H9 (cell line): ENCODE measurements around the gene TAF8. TPM values are rescaled to one million over a fixed set of nuclear protein-coding genes. Genes with fewer than 3 reads are reported as not detected.

Experiments
- DNase-seq: peaks from one replicate; pipeline ENCODE4 v3.0.0-alpha.2; 2017
- H2AFZ ChIP-seq: one replicate; pipeline ENCODE4 v1.6.1; 2013; ENCODE audit warnings: mild to moderate bottlenecking, low read length, control low read depth, moderate library complexity
- H2AK5ac ChIP-seq: 2 replicates; pipeline ENCODE4 v1.6.1; 2013; ENCODE audit warnings: low read length, control low read depth, mixed read lengths; ENCODE audit not compliant: insufficient read length
- H2BK120ac ChIP-seq: one replicate; pipeline ENCODE4 v1.6.1; 2013; ENCODE audit warnings: low read depth, mild to moderate bottlenecking, low read length, control low read depth, inconsistent platforms; ENCODE audit not compliant: poor library complexity, severe bottlenecking
- H2BK12ac ChIP-seq: 2 replicates; pipeline ENCODE4 v1.6.1; 2013; ENCODE audit warnings: low read length, control low read depth, mixed read lengths, low read depth; ENCODE audit not compliant: insufficient read length
- H2BK15ac ChIP-seq: 2 replicates; pipeline ENCODE4 v1.6.1; 2013; ENCODE audit warnings: low read depth, low read length, control low read depth
- H2BK20ac ChIP-seq: one replicate; pipeline ENCODE4 v1.6.1; 2013; ENCODE audit warnings: low read depth, mild to moderate bottlenecking, low read length, control low read depth, inconsistent platforms; ENCODE audit not compliant: poor library complexity, severe bottlenecking
- H2BK5ac ChIP-seq: 2 replicates; pipeline ENCODE4 v1.6.1; 2013; ENCODE audit warnings: low read length, control low read depth, mixed read lengths; ENCODE audit not compliant: insufficient read length
- H3K14ac ChIP-seq: 2 replicates; pipeline ENCODE4 v1.6.1; 2013; ENCODE audit warnings: low read length, control low read depth; ENCODE audit not compliant: insufficient read depth
- H3K18ac ChIP-seq: 2 replicates; pipeline ENCODE4 v1.6.1; 2013; ENCODE audit warnings: low read depth, mild to moderate bottlenecking, mixed read lengths, low read length, control low read depth; ENCODE audit not compliant: insufficient read length
- H3K23ac ChIP-seq: 2 replicates; pipeline ENCODE4 v1.6.1; 2013; ENCODE audit warnings: low read length, control low read depth, mixed read lengths, low read depth; ENCODE audit not compliant: insufficient read length
- H3K23me2 ChIP-seq: 2 replicates; pipeline ENCODE4 v1.6.1; 2013; ENCODE audit warnings: low read depth, mild to moderate bottlenecking, mixed read lengths, low read length, control low read depth; ENCODE audit not compliant: insufficient read length, poor library complexity, severe bottlenecking
- H3K27ac ChIP-seq: 2 replicates; pipeline ENCODE4 v1.5.1; 2013; ENCODE audit warnings: low read length, control low read depth, mixed read lengths, low read depth; ENCODE audit not compliant: insufficient read length
- H3K27me3 ChIP-seq: 2 replicates; pipeline ENCODE4 v1.6.1; 2013; ENCODE audit warnings: low read length, control low read depth, inconsistent platforms; ENCODE audit not compliant: insufficient read depth
- H3K4ac ChIP-seq: 2 replicates; pipeline ENCODE4 v1.6.1; 2013; ENCODE audit warnings: low read depth, mild to moderate bottlenecking, control low read depth, inconsistent platforms, low read length, moderate library complexity
- H3K4me1 ChIP-seq: 2 replicates; pipeline ENCODE4 v1.6.1; 2013; ENCODE audit warnings: low read length, control low read depth, inconsistent platforms; ENCODE audit not compliant: insufficient read depth
- H3K4me2 ChIP-seq: 2 replicates; pipeline ENCODE4 v1.6.1; 2013; ENCODE audit warnings: low read length, control low read depth, mixed read lengths; ENCODE audit not compliant: insufficient read length, insufficient read depth
- H3K56ac ChIP-seq: 2 replicates; pipeline ENCODE4 v1.6.1; 2013; ENCODE audit warnings: low read depth, mild to moderate bottlenecking, mixed read lengths, low read length, control low read depth; ENCODE audit not compliant: insufficient read length
- H3K79me1 ChIP-seq: 2 replicates; pipeline ENCODE4 v1.6.1; 2013; ENCODE audit warnings: low read depth, mild to moderate bottlenecking, moderate library complexity, low read length, control low read depth, inconsistent platforms; ENCODE audit not compliant: insufficient read depth, poor library complexity, severe bottlenecking
- H3K79me2 ChIP-seq: 2 replicates; pipeline ENCODE4 v1.6.1; 2013; ENCODE audit warnings: low read length, control low read depth, inconsistent platforms; ENCODE audit not compliant: insufficient read depth
- H3K9ac ChIP-seq: 2 replicates; pipeline ENCODE4 v1.6.1; 2013; ENCODE audit warnings: low read length, control low read depth, mixed read lengths; ENCODE audit not compliant: insufficient read length; ENCODE audit errors: extremely low read depth
- H3K9me3 ChIP-seq: one replicate; pipeline ENCODE4 v1.6.1; 2013; ENCODE audit warnings: low read depth, low read length, inconsistent platforms; ENCODE audit not compliant: control insufficient read depth
- H3T11ph ChIP-seq: one replicate; pipeline ENCODE4 v1.6.1; 2013; ENCODE audit warnings: mild to moderate bottlenecking, low read length, control low read depth, inconsistent platforms
- H4K20me1 ChIP-seq: one replicate; pipeline ENCODE4 v1.6.1; 2013; ENCODE audit not compliant: control insufficient read depth, insufficient read length, insufficient read depth
- H4K5ac ChIP-seq: 2 replicates; pipeline ENCODE4 v1.6.1; 2013; ENCODE audit warnings: low read depth, mild to moderate bottlenecking, mixed read lengths, low read length, control low read depth; ENCODE audit not compliant: insufficient read length
- H4K8ac ChIP-seq: replicated peaks from 2 replicates; pipeline ENCODE4 v1.6.1; 2013; ENCODE audit warnings: low read length, control low read depth, mixed read lengths, low read depth; ENCODE audit not compliant: insufficient read length
- H4K91ac ChIP-seq: 2 replicates; pipeline ENCODE4 v1.6.1; 2013; ENCODE audit warnings: low read depth, mild to moderate bottlenecking, moderate library complexity, mixed read lengths, low read length, control low read depth; ENCODE audit not compliant: insufficient read length
- H3K27ac Mint-ChIP-seq, 3 experiments: 2 replicates in 2 of 3; 3 replicates in 1 of 3; pipeline ENCODE4 v1.8.0; 2020 to 2021; ENCODE audit warnings: mixed read lengths in 3 of 3, mild to moderate bottlenecking in 1 of 3, moderate library complexity in 1 of 3
- H3K27me3 Mint-ChIP-seq: 2 replicates; pipeline ENCODE4 v1.8.0; 2021; ENCODE audit warnings: low read depth, mild to moderate bottlenecking, moderate library complexity, mixed read lengths
- H3K36me3 Mint-ChIP-seq, 3 experiments: 2 replicates in 2 of 3; 3 replicates in 1 of 3; pipeline ENCODE4 v1.8.0; 2020 to 2021; ENCODE audit warnings: low read depth in 3 of 3, mixed read lengths in 3 of 3; ENCODE audit not compliant: insufficient read depth in 1 of 3
- H3K4me1 Mint-ChIP-seq, 2 experiments: 2 replicates each; pipeline ENCODE4 v1.8.0; 2020; ENCODE audit warnings: mixed read lengths in 2 of 2
- H3K4me3 Mint-ChIP-seq, 2 experiments: 2 replicates in 1 of 2; 3 replicates in 1 of 2; pipeline ENCODE4 v1.8.0; 2020 to 2021; ENCODE audit warnings: mild to moderate bottlenecking in 2 of 2, mixed read lengths in 2 of 2, moderate library complexity in 1 of 2
- H3K9me3 Mint-ChIP-seq, 2 experiments: 2 replicates in 1 of 2; 3 replicates in 1 of 2; pipeline ENCODE4 v1.8.0; 2020; ENCODE audit warnings: mild to moderate bottlenecking in 2 of 2, mixed read lengths in 2 of 2, moderate library complexity in 1 of 2
- WGBS: extraction: QIAGEN DNeasy Blood & Tissue Kit; methylation state at CpG from one replicate; pipeline ENCODE4 v1.1.7; 2013; ENCODE audit warnings: missing lambda C conversion rate, low lambda C conversion rate, mixed read lengths; ENCODE audit not compliant: insufficient read length; ENCODE audit errors: extremely low coverage; 5-methylcytosine and 5-hydroxymethylcytosine counted together
- total RNA-seq: library from RNA; stranded (reverse); gene quantifications from 2 replicates; pipeline ENCODE4 v1.2.1, GENCODE V29; 2021
- TF ChIP-seq, protein P1 (sequence below): fragments of 200-600 bp; sonication (generic); conservative IDR thresholded peaks from 3 replicates; pipeline ENCODE4 v1.8.0; 2021; ENCODE audit warnings: antibody characterized with exemption, mild to moderate bottlenecking

The TAF8 gene
- total RNA-seq, 1 experiment from 2014 or later: 30.4 TPM

DNA sequence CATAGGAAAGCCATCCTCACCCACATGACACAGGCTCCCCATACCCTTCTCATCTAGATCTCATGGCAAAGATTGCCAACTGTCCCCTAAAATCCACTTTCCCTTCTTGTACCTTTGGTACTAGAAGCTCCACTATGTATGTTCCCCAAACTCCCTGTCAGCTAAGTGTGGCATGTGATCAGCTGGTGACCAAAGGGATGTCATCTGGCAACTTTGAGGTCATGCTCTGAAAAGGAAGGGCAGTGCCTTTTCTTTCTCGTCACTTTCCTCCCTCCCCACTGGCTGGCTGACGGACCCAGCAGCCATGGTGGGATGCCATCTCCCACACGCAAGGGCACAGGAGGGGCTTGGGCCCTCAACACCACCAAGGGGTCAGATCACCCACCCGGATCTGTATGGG is 23.8 kb upstream of the TAF8 start:
- no peaks in the 10 kb centered on the region; the same call in none of the 2 replicates for H3K27me3 Mint-ChIP-seq
- H3T11ph ChIP-seq: no peak overlapping the region
- DNase-seq: no peak
- no peak overlapping the region for H2BK15ac ChIP-seq
- H3K9me3 Mint-ChIP-seq: no peaks in the 10 kb centered on the region
- no peaks in the 10 kb centered on the region for H3K9me3 ChIP-seq
- no peak overlapping the region for H3K14ac ChIP-seq
- no peak overlapping the region for H3K4ac ChIP-seq
- peak overlapping the region in 1 of 3 experiments; percentile 68; a peak in 1 of 7 replicates for H3K27ac Mint-ChIP-seq
- no peaks in the 10 kb centered on the region for H3K79me1 ChIP-seq
- H3K4me1 ChIP-seq: peaks cover 2% of the 10 kb centered on the region; the same call in 1 of the 2 replicates
- no peak overlapping the region for H3K18ac ChIP-seq
- H2BK12ac ChIP-seq: no peak overlapping the region
- no CpG with 5 or more reads among the region's 4 CpGs for WGBS
- no peak overlapping the region for H2AFZ ChIP-seq
- H4K8ac ChIP-seq: no peak overlapping the region
- no peak overlapping the region for H3K23ac ChIP-seq
- H3K36me3 Mint-ChIP-seq: no peaks in the 10 kb centered on the region
- no peaks in the 10 kb centered on the region for H4K20me1 ChIP-seq
- no peak overlapping the region for H2AK5ac ChIP-seq
- TF ChIP-seq, protein P1, sequence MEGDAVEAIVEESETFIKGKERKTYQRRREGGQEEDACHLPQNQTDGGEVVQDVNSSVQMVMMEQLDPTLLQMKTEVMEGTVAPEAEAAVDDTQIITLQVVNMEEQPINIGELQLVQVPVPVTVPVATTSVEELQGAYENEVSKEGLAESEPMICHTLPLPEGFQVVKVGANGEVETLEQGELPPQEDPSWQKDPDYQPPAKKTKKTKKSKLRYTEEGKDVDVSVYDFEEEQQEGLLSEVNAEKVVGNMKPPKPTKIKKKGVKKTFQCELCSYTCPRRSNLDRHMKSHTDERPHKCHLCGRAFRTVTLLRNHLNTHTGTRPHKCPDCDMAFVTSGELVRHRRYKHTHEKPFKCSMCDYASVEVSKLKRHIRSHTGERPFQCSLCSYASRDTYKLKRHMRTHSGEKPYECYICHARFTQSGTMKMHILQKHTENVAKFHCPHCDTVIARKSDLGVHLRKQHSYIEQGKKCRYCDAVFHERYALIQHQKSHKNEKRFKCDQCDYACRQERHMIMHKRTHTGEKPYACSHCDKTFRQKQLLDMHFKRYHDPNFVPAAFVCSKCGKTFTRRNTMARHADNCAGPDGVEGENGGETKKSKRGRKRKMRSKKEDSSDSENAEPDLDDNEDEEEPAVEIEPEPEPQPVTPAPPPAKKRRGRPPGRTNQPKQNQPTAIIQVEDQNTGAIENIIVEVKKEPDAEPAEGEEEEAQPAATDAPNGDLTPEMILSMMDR: no peak
- H3K56ac ChIP-seq: no peak overlapping the region
- no peak overlapping the region for H4K5ac ChIP-seq
- H3K79me2 ChIP-seq: no peaks in the 10 kb centered on the region
- H2BK120ac ChIP-seq: no peak overlapping the region
- H3K23me2 ChIP-seq: no peaks in the 10 kb centered on the region
- H3K4me2 ChIP-seq: no peak overlapping the region
- H3K27ac ChIP-seq: no peak overlapping the region
- H4K91ac ChIP-seq: no peak overlapping the region
- H2BK20ac ChIP-seq: no peak overlapping the region
- no peak overlapping the region; a peak in 1 of 5 replicates for H3K4me3 Mint-ChIP-seq
- H3K9ac ChIP-seq: no peak overlapping the region
- H3K27me3 ChIP-seq: no peaks in the 10 kb centered on the region
- peaks cover 29 to 37% of the 10 kb centered on the region in 2 experiments for H3K4me1 Mint-ChIP-seq
- no peak overlapping the region for H2BK5ac ChIP-seq
